Esophagus muscularis mucosa (tissue), 4 donors: ENCODE measurements around the gene MCF2L2. TPM values are rescaled to one million over a fixed set of nuclear protein-coding genes. Genes with fewer than 3 reads are reported as not detected.
A peak's percentile ranks its signal among the peaks of the same experiment; 100 is the strongest.

Source experiments
- DNase-seq: peaks from one replicate; pipeline ENCODE4 v3.0.0-alpha.2; 2017; ENCODE audit errors: extremely low spot score
- H3K27ac ChIP-seq, 4 donors: fragments of 200-600 bp; sonication (generic); replicated peaks in 1 of 4; 1 replicate in 3 of 4; 2 replicates in 1 of 4; pipeline ENCODE4 v1.5.1; 2016 to 2019; ENCODE audit warnings: mild to moderate bottlenecking in 1 of 4
- H3K27me3 ChIP-seq, 4 donors: fragments of 200-600 bp; sonication (generic); one replicate each; pipeline versions ENCODE4 v1.5.1 to v1.6.0; 2016 to 2019
- H3K36me3 ChIP-seq, 4 donors: fragments of 200-600 bp; sonication (generic); one replicate each; pipeline ENCODE4 v1.5.1; 2016 to 2019
- H3K4me1 ChIP-seq, 4 donors: fragments of 200-600 bp; sonication (generic); one replicate each; pipeline ENCODE4 v1.5.1; 2016 to 2019
- H3K4me3 ChIP-seq, 4 donors: fragments of 200-600 bp; sonication (generic); 1 replicate in 2 of 4; 2 replicates in 2 of 4; pipeline ENCODE4 v1.5.1; 2016 to 2019; ENCODE audit warnings: mild to moderate bottlenecking in 4 of 4, moderate library complexity in 1 of 4
- H3K9me3 ChIP-seq, 4 donors: fragments of 200-600 bp; sonication (generic); 1 replicate in 3 of 4; 2 replicates in 1 of 4; pipeline ENCODE4 v1.5.1; 2016 to 2019
- EP300 ChIP-seq: sonication (generic); formaldehyde crosslinking; IDR thresholded peaks from one replicate; pipeline ENCODE4 v1.6.1; 2017; ENCODE audit warnings: antibody characterized with exemption
- POLR2A ChIP-seq: fragments of 450-650 bp; IDR thresholded peaks from one replicate; pipeline ENCODE4 v1.6.1; 2017; ENCODE audit warnings: antibody characterized with exemption, moderate library complexity, mild to moderate bottlenecking, low read depth
- POLR2AphosphoS5 ChIP-seq, 2 donors: sonication (generic); formaldehyde crosslinking; IDR thresholded peaks; one replicate each; pipeline ENCODE4 v1.6.1; 2017; ENCODE audit warnings: antibody characterized with exemption in 2 of 2
- WGBS: methylation state at CpG from one replicate; pipeline ENCODE4 v1.1.5; 2018; 5-methylcytosine and 5-hydroxymethylcytosine counted together
- intact Hi-C: fragments of 100-400 bp; cut with DNase I; formaldehyde crosslinking; loops from one replicate; pipeline ENCODE4 v1.15.1; 2023
- total RNA-seq, 4 donors: library from RNA; depleted of rRNA; stranded (reverse); fragments of >200 nt; gene quantifications; one replicate each; pipeline versions ENCODE4 v1.1.0 to v1.2.1, GENCODE V29; 2016
- TF ChIP-seq, protein P1 (sequence below), 3 experiments: fragments of 200-600 bp in 2 of 3; fragments of 450-650 bp in 1 of 3; sonication (generic) in 2 of 3; IDR thresholded peaks; one replicate each; pipeline ENCODE4 v1.5.1; 2017 to 2019; ENCODE audit warnings: antibody characterized with exemption in 3 of 3, mild to moderate bottlenecking in 2 of 3, moderate library complexity in 1 of 3

The MCF2L2 gene
- total RNA-seq, 4 donors from 2014 or later, result 0.99 to 3.3 (median 1.3) TPM

DNA sequence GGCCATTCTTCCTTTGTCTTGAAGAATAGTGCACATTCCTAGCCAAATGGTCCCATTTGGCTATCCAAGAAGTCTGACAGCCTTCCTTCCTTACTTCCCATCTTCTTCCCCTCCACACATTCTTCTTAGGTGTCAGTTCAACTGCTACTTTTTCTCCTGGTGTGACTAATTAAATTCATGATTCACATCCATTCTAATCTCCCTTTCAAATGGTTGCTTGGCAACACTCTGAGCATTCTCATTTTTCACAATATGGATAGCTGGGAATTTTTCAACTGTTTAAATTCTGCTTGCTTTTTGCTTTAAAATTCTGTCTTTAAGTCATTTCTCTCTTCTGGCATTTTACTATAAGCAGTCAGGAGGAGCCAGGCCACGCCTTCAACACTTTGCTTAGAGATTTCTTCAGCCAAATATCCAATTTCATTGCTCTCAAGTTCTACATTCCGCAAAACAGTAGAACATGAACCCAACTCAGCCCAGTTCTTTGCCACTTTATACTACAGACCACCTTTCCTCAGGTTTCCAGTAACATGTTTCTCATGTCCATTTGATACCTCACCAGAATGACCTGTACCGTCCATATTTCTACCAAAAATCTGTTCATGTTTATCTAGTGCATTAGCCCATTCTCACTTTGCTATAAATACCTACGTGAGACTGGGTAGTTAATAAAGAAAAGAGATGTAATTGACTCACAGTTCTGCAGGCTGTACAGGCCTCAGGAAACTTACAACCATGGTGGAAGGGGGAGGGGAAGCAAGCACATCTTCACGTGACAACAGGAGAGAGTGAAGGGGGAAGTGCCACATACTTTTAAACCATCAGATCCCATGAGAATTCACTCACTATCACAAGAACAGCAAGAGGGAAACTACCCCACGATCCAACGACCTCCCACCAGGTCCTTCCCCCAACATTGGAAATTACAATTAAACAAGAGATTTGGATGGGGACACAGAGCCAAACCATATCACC, 31.9 kb upstream of the MCF2L2 start:
- intact Hi-C loops, result no loop called here
- H3K4me1 ChIP-seq, result no peaks in the 10 kb centered on the region
- no peaks in the 10 kb centered on the region for H3K9me3 ChIP-seq
- DNase-seq, result no peak
- WGBS, result 80% methylated on average over 7 of the region's 7 CpGs
- no peak overlapping the region for H3K27ac ChIP-seq
- peaks cover 0 to 4% (median 0%) of the 10 kb centered on the region in 4 donors for H3K27me3 ChIP-seq
- H3K4me3 ChIP-seq, result no peak overlapping the region
- H3K36me3 ChIP-seq, result peaks cover 0 to 11% (median 5%) of the 10 kb centered on the region in 4 donors
- TF ChIP-seq POLR2AphosphoS5 (IDR thresholded peaks at IDR 0.05) (no peak), EP300 (no peak), POLR2A (no peak)
- TF ChIP-seq, protein P1, sequence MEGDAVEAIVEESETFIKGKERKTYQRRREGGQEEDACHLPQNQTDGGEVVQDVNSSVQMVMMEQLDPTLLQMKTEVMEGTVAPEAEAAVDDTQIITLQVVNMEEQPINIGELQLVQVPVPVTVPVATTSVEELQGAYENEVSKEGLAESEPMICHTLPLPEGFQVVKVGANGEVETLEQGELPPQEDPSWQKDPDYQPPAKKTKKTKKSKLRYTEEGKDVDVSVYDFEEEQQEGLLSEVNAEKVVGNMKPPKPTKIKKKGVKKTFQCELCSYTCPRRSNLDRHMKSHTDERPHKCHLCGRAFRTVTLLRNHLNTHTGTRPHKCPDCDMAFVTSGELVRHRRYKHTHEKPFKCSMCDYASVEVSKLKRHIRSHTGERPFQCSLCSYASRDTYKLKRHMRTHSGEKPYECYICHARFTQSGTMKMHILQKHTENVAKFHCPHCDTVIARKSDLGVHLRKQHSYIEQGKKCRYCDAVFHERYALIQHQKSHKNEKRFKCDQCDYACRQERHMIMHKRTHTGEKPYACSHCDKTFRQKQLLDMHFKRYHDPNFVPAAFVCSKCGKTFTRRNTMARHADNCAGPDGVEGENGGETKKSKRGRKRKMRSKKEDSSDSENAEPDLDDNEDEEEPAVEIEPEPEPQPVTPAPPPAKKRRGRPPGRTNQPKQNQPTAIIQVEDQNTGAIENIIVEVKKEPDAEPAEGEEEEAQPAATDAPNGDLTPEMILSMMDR (IDR thresholded peaks at IDR 0.05), result no peak

DNA sequence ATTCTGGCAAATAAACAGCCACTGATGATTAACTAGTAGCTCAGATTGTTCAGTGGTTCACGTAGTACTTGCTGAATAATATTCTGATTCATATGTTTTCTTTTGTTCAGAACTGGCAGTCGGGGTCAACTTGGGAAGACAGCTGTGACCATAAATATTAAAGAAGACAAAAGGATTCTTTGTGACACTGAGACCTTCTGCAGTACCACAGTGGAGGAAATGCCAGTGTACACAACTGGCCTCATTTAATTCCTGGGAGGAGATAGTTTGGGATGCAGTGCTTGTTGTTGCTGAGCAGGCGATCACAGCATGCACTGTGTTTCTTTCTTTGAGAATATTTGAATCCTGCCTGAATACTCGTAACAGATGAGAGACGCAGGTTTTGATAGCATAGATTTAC, 26.7 kb upstream of the MCF2L2 start:
- DNase-seq, result no peak

DNA sequence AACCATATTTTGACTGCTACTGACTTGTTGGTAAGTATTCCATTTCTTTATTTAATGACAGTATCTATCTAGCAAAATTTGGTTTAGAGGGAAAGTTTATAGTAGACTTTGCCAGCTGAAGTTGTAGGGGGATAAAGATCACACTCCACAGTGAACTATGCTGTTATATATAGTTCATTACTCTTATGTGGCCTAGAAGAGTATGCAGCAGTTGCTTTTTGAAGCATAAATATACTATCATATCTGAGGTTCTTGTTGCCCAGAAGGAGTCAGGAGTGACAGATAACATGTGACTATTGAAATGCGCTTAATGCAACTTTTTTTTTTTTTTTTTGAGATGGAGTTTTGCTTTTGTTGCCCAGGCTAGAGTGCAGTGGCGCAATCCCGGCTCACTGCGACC, 25.6 kb upstream of the MCF2L2 start:
- Histone ChIP-seq H3K27me3 (no peaks in the 10 kb centered on the region), H3K36me3 (peaks cover 0 to 34% (median 22%) of the 10 kb centered on the region in 4 donors), H3K4me1 (peaks cover 8 to 17% (median 11%) of the 10 kb centered on the region in 4 donors), H3K9me3 (no peaks in the 10 kb centered on the region), H3K27ac (no peak overlapping the region), H3K4me3 (no peak overlapping the region)
- intact Hi-C loops, result no loop called here
- TF ChIP-seq, protein P1 (IDR thresholded peaks at IDR 0.05), result no peak
- no peak for TF ChIP-seq POLR2A
- no peak for TF ChIP-seq POLR2AphosphoS5 (IDR thresholded peaks at IDR 0.05)
- no peak for TF ChIP-seq EP300
- WGBS, result 94% methylated on average over 4 of the region's 4 CpGs
- DNase-seq, result no peak

More for the DNA sequence above, 26.7 kb upstream of the MCF2L2 start:
- WGBS, result 79% methylated on average over 5 of the region's 5 CpGs
- H3K4me1 ChIP-seq, result peaks cover 0 to 6% (median 1%) of the 10 kb centered on the region in 4 donors
- no peak overlapping the region for H3K27ac ChIP-seq
- intact Hi-C loops, result no loop called here
- no peak overlapping the region for H3K4me3 ChIP-seq
- H3K9me3 ChIP-seq, result no peaks in the 10 kb centered on the region
- H3K36me3 ChIP-seq, result peaks cover 0 to 34% (median 22%) of the 10 kb centered on the region in 4 donors
- TF ChIP-seq, protein P1 (IDR thresholded peaks at IDR 0.05), result no peak
- TF ChIP-seq POLR2A (no peak), EP300 (no peak), POLR2AphosphoS5 (IDR thresholded peaks at IDR 0.05) (no peak)
- H3K27me3 ChIP-seq, result no peaks in the 10 kb centered on the region

- H3K4me3 ChIP-seq, result peak overlapping the region; percentile 5 to 15 (median 12)
- no peak for TF ChIP-seq POLR2AphosphoS5 (IDR thresholded peaks at IDR 0.05)
- no peak for TF ChIP-seq POLR2A
- TF ChIP-seq, protein P1 (IDR thresholded peaks at IDR 0.05), result no peak
- no peak for TF ChIP-seq EP300
- no peaks in the 10 kb centered on the region for H3K9me3 ChIP-seq
- peak overlapping the region in 2 of 4 donors; percentile 11 to 30 for H3K27ac ChIP-seq
- H3K27me3 ChIP-seq, result no peaks in the 10 kb centered on the region
- peaks cover 0 to 18% (median 12%) of the 10 kb centered on the region in 4 donors for H3K36me3 ChIP-seq
- DNase-seq, result no peak
- WGBS, result 82% methylated on average over 1 of the region's 1 CpG
- intact Hi-C loops, result no loop called here
- peaks cover 15 to 33% (median 22%) of the 10 kb centered on the region in 4 donors for H3K4me1 ChIP-seq
Observed at GRCh38 chr3:183449791-183450190, 21.4 kb upstream of the MCF2L2 start.
